ENCODE results near the gene KCNQ4.

DNA sequence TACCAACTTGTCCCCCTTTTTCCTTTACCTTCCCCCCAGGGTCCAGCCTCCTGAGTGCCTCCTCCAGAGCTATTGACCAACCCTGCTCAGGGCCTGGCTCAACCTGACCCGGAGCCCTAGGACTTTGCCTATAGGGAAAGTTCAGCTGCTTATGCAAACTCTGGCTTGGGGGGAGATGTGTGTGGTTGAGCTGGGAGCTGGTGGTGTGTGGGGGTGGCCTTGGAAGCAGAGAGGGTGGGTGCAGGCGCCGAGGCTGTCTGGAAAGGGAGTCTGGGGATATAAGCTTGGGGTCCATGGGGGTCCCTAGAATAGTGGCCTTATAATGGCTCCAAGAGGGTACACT is 14.1 kb downstream of the KCNQ4 start:
- TF ChIP-seq, protein P1, sequence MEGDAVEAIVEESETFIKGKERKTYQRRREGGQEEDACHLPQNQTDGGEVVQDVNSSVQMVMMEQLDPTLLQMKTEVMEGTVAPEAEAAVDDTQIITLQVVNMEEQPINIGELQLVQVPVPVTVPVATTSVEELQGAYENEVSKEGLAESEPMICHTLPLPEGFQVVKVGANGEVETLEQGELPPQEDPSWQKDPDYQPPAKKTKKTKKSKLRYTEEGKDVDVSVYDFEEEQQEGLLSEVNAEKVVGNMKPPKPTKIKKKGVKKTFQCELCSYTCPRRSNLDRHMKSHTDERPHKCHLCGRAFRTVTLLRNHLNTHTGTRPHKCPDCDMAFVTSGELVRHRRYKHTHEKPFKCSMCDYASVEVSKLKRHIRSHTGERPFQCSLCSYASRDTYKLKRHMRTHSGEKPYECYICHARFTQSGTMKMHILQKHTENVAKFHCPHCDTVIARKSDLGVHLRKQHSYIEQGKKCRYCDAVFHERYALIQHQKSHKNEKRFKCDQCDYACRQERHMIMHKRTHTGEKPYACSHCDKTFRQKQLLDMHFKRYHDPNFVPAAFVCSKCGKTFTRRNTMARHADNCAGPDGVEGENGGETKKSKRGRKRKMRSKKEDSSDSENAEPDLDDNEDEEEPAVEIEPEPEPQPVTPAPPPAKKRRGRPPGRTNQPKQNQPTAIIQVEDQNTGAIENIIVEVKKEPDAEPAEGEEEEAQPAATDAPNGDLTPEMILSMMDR (IDR thresholded peaks at IDR 0.05; ENCODE audit: insufficient read depth, low read length): no peak
- no peak for TF ChIP-seq POLR2AphosphoS5 (IDR thresholded peaks at IDR 0.05; ENCODE audit: low read depth)
- TF ChIP-seq, protein P2, sequence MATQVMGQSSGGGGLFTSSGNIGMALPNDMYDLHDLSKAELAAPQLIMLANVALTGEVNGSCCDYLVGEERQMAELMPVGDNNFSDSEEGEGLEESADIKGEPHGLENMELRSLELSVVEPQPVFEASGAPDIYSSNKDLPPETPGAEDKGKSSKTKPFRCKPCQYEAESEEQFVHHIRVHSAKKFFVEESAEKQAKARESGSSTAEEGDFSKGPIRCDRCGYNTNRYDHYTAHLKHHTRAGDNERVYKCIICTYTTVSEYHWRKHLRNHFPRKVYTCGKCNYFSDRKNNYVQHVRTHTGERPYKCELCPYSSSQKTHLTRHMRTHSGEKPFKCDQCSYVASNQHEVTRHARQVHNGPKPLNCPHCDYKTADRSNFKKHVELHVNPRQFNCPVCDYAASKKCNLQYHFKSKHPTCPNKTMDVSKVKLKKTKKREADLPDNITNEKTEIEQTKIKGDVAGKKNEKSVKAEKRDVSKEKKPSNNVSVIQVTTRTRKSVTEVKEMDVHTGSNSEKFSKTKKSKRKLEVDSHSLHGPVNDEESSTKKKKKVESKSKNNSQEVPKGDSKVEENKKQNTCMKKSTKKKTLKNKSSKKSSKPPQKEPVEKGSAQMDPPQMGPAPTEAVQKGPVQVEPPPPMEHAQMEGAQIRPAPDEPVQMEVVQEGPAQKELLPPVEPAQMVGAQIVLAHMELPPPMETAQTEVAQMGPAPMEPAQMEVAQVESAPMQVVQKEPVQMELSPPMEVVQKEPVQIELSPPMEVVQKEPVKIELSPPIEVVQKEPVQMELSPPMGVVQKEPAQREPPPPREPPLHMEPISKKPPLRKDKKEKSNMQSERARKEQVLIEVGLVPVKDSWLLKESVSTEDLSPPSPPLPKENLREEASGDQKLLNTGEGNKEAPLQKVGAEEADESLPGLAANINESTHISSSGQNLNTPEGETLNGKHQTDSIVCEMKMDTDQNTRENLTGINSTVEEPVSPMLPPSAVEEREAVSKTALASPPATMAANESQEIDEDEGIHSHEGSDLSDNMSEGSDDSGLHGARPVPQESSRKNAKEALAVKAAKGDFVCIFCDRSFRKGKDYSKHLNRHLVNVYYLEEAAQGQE (IDR thresholded peaks at IDR 0.05; ENCODE audit: insufficient replicate concordance, low read depth): no peak
